Cardiac muscle cell (in vitro differentiated cells and primary cell): ENCODE results near the gene PTGDS. TPM values are rescaled to one million over a fixed set of nuclear protein-coding genes. Genes with fewer than 3 reads are reported as not detected.

Experiments used
- DNase-seq, 2 donors: peaks; one replicate each; pipeline versions ENCODE4 v3.0.0 to v3.0.0-alpha.2; 2010 to 2017; ENCODE audit warnings: low read depth in 1 of 2, low spot score in 1 of 2
- H3K27ac ChIP-seq: fragments of 200-600 bp; sonication (generic); 2 replicates; pipeline ENCODE4 v1.5.1; 2016
- H3K27me3 ChIP-seq: fragments of 200-600 bp; sonication (generic); 2 replicates; pipeline ENCODE4 v1.6.0; 2016; ENCODE audit warnings: control low read depth
- H3K36me3 ChIP-seq: fragments of 200-600 bp; sonication (generic); 2 replicates; pipeline ENCODE4 v1.5.1; 2016; ENCODE audit warnings: control low read depth
- H3K4me1 ChIP-seq: fragments of 200-600 bp; sonication (generic); 2 replicates; pipeline ENCODE4 v1.8.1; 2017; ENCODE audit warnings: low read depth, mild to moderate bottlenecking, mixed run types
- H3K4me3 ChIP-seq: fragments of 200-600 bp; sonication (generic); 2 replicates; pipeline ENCODE4 v1.5.1; 2016; ENCODE audit warnings: mild to moderate bottlenecking
- H3K9me3 ChIP-seq: fragments of 200-600 bp; sonication (generic); 2 replicates; pipeline ENCODE4 v1.5.1; 2017; ENCODE audit warnings: low read depth, mild to moderate bottlenecking, control low read depth
- polyA plus RNA-seq: library from polyadenylated mRNA; unstranded; fragments of >200 nt; fragmentation: Nextera tagmentation; extraction: Ambion mirVana; gene quantifications from 2 replicates; pipeline ENCODE4 v1.2.1, GENCODE V29; 2016
- total RNA-seq: library from RNA; depleted of rRNA; stranded (reverse); fragments of >200 nt; gene quantifications from 2 replicates; pipeline ENCODE4 v1.2.3, GENCODE V29; 2016
- TF ChIP-seq, protein P1 (sequence below): IDR thresholded peaks from 2 replicates; pipeline ENCODE4 v1.5.1; 2012; ENCODE audit warnings: low read depth, mild to moderate bottlenecking, low read length

The PTGDS gene
- total and polyA plus RNA-seq, 2 experiments from 2014 or later, result 3.4 to 3.9 TPM

DNA sequence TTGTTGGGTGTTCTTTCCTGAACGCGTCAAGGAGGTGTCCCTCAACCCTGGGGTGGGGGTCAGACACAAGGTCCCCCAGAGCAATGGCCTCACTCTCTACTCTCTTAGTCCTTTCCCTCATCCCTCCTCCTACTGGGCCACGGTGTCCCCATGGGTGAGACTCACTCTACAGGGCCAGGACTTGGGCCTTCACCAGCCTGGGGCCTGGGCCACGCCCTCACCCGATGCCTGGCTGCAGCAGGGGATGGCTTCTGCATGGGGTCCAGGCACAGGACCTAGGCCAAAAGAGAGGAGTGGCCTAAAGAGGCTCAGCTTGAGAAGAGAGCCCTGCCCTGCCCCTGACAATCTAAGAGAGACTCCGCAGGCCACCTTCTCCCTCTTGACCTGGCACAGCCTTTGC lies 19.4 kb upstream of the PTGDS start:
- TF ChIP-seq, protein P1, sequence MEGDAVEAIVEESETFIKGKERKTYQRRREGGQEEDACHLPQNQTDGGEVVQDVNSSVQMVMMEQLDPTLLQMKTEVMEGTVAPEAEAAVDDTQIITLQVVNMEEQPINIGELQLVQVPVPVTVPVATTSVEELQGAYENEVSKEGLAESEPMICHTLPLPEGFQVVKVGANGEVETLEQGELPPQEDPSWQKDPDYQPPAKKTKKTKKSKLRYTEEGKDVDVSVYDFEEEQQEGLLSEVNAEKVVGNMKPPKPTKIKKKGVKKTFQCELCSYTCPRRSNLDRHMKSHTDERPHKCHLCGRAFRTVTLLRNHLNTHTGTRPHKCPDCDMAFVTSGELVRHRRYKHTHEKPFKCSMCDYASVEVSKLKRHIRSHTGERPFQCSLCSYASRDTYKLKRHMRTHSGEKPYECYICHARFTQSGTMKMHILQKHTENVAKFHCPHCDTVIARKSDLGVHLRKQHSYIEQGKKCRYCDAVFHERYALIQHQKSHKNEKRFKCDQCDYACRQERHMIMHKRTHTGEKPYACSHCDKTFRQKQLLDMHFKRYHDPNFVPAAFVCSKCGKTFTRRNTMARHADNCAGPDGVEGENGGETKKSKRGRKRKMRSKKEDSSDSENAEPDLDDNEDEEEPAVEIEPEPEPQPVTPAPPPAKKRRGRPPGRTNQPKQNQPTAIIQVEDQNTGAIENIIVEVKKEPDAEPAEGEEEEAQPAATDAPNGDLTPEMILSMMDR, result no peak
- Histone ChIP-seq H3K36me3 (no peaks in the 10 kb centered on the region), H3K27me3 (no peaks in the 10 kb centered on the region)

GRCh38 chr9:136958473-136958872 lies 18.8 kb upstream of the PTGDS start:
- H3K36me3 ChIP-seq, result no peaks in the 10 kb centered on the region
- H3K27me3 ChIP-seq, result no peaks in the 10 kb centered on the region
- H3K4me3 ChIP-seq, result no peak overlapping the region
- TF ChIP-seq, protein P1, result no peak
- DNase-seq, result no peak
- H3K4me1 ChIP-seq, result no peaks in the 10 kb centered on the region
- H3K27ac ChIP-seq, result no peak overlapping the region
- H3K9me3 ChIP-seq, result no peaks in the 10 kb centered on the region

More for the DNA sequence above, 19.4 kb upstream of the PTGDS start:
- Histone ChIP-seq H3K4me1 (no peaks in the 10 kb centered on the region), H3K4me3 (no peak overlapping the region), H3K9me3 (no peaks in the 10 kb centered on the region), H3K27ac (no peak overlapping the region)
- DNase-seq, result no peak

GRCh38 chr9:136958898-136959850 lies 18.1 kb upstream of the PTGDS start:
- TF ChIP-seq, protein P1, result no peak
- no peak overlapping the region for H3K4me3 ChIP-seq
- H3K36me3 ChIP-seq, result no peaks in the 10 kb centered on the region
- DNase-seq, result no peak
- no peaks in the 10 kb centered on the region for H3K4me1 ChIP-seq
- H3K27ac ChIP-seq, result no peak overlapping the region
- no peaks in the 10 kb centered on the region for H3K27me3 ChIP-seq
- H3K9me3 ChIP-seq, result no peaks in the 10 kb centered on the region

DNA sequence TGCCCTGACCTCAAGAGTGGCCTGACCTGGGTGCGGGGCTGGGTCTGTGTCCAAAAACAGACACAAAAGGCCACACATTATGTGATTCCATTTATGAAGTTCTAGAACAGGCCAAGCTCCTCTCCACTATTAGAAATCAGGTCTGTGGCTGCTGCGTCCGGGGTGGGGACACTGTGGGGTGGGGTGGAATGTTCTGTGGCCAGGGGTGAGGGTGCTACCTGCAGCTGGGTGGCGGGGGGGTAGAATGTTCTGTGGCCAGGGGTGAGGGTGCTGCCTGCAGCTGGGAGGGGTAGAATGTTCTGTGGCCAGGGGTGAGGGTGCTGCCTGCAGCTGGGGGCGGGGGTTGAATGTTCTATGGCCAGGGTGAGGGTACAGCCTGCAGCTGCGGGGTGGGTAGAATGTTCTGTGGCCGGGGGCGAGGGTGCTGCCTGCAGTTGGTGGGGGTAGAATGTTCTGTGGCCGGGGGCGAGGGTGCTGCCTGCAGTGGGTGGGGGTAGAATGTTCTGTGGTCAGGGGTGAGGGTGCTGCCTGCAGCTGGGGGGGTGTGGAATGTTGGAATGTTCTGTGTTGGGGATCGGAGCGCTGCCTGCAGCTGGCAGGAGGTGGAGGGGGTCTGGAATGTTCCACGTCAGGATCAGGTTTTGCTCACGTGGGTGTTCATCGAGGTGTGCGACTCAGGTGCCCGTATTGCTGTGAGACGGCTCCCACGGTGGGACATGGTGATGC lies 16.9 kb upstream of the PTGDS start:
- TF ChIP-seq, protein P1, result no peak

GRCh38 chr9:136960938-136961275 lies 16.4 kb upstream of the PTGDS start:
- Histone ChIP-seq H3K27me3 (no peaks in the 10 kb centered on the region), H3K36me3 (no peaks in the 10 kb centered on the region), H3K9me3 (no peaks in the 10 kb centered on the region), H3K4me1 (no peaks in the 10 kb centered on the region), H3K27ac (no peak overlapping the region), H3K4me3 (no peak overlapping the region)
- no peak for DNase-seq
- TF ChIP-seq, protein P1, result no peak

More for the DNA sequence above, 16.9 kb upstream of the PTGDS start:
- Histone ChIP-seq H3K27me3 (no peaks in the 10 kb centered on the region), H3K36me3 (no peaks in the 10 kb centered on the region), H3K9me3 (no peaks in the 10 kb centered on the region), H3K4me1 (no peaks in the 10 kb centered on the region), H3K4me3 (no peak overlapping the region), H3K27ac (no peak overlapping the region)
- DNase-seq, result no peak
